HG03045 (cell line): ENCODE data around the gene GPALPP1.
"Not testable (repeated sequence)": the region's sequence is repeated elsewhere in the genome, so short reads cannot be mapped to it uniquely, and the experiment has no call there.

ENCODE experiments used
- ATAC-seq: cut with Tn5 transposase; IDR thresholded peaks from one replicate; pipeline ENCODE4 v1.9.1; 2021; ENCODE audit warnings: mild to moderate bottlenecking, moderate library complexity; ENCODE audit not compliant: unreplicated experiment

GPALPP1 gene

GRCh38 chr13:44989071-44989889 is at the start of gene GPALPP1, which contains the start of gene NUFIP1:
Gene GPALPP1 (plus strand): TSS chr13:44989538. CDS start chr13:44989655, 117 bp downstream.
Gene NUFIP1 (minus strand): TSS chr13:44989471. CDS start chr13:44989436, 35 bp downstream.
- ATAC-seq = peak; percentile 97

GRCh38 chr13:44943411-44943810 is 45.9 kb upstream of the GPALPP1 start:
- ATAC-seq = not testable (repeated sequence)

DNA sequence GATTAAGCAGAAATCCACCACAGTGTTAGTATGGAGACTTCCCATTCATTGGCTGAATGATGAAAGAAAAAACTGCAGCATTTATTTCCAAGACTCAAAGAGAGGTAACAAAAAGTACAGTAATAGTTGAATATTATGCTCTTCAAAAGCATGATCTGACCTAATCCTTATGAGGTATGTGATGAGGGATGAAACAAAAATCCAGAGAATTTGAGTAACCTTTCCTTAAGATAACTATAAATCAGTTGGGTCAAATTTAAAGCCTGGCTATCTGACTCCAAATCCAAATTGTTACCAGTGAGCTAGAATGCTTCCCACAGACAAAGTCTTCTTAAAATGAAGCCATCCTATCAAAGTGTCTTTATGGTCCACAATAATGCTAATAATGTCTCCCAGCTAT is 38.2 kb upstream of the GPALPP1 start:
- no peak for ATAC-seq

DNA sequence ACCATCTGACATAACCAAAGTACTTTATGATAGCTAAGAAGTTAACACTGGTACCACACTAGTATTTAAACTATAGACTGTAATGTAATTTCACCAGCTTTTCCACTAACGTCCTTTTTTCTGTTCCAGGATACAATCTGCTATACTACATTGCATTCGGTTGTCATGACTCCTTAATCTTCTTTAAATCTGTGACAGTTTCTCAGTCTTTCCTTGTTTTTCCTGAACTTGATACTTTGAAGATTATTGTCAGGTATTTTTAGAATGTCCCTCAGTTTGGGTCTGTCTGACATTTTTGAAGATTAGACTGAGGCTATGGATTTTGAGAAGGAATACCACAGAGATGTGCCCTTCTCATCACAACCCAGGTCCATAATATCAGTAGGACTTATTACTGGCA is 36.7 kb upstream of the GPALPP1 start:
- no peak for ATAC-seq

DNA sequence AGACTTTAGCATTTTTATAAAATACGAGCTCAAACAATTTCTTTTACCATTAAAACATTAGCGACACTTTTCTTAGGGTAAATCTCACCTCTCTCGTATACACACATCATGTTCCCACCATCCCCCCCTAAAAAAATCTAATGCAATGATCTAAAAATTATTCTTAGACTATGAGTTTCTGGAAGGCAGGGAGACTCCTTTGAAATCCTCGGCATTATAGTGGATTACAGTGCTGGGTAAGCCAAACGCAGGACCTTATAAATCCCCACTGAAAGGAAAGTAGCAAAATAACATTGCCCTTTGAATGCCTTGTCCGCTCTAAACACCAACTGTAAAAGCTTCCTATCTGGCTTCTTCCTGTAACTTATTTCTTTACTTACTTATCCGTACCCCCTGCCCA is 35.1 kb upstream of the GPALPP1 start:
- no peak for ATAC-seq

DNA sequence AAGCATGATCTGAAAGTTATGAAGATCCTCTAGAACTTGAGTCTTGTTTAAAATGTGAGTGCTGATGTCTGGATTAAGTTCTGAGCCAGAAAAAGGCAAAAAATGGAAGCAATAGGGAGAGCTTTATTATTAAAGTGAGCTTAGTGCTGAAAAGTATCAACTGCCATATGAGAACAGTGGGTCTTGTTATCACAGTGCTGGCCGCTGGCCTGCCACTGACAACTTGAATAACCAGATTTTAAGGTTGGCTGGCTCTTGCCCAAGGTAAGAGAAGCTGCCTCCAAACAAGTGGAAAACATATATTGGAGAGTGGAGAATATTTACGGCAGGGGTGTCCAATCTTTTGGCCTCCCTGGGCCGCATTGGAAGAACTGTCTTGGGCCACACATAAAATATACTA is 33.9 kb upstream of the GPALPP1 start:
- ATAC-seq = no peak

DNA sequence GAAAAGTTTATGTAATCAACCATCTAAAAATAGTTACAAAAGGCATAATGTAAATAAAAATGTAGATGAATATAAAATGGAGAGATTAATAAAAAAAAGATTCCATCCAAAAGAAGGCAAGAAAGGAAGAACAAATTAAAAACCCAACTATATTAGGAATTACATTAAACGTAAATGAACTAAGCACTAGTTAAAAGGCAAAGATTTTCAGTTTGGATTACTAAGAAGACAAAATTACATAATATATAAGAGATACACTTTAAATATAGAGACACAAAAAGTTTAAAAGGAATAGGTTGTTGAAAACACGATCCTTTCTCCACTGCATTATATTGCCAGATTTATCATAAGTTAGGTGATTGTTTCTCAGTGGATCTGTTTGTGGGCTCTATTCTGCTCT is 27.3 kb upstream of the GPALPP1 start:
- ATAC-seq = no peak

GRCh38 chr13:44967704-44968433 is 21.5 kb upstream of the GPALPP1 start:
- ATAC-seq = no peak

DNA sequence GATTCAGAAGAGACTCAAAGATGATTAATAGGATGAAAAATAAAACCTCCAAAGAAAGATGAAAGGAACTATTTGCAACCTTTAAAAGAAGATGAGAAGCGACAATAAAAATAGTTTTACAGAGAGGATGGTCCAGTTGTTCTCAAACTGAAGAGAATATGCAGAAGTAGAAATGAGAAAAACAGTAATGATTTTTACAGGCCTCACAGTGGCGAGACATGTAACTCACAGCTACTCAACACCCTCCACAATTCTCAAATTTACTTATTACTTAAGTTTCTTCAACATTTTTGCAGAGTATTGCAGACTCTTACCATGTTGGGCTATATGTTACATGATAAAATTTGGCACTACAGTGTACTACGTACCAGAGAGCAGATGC is 20.9 kb upstream of the GPALPP1 start:
- ATAC-seq = no peak

GRCh38 chr13:44969551-44970484 is 19.5 kb upstream of the GPALPP1 start:
- ATAC-seq = no peak

GRCh38 chr13:44971656-44972595 is 17.4 kb upstream of the GPALPP1 start:
- no peak for ATAC-seq

DNA sequence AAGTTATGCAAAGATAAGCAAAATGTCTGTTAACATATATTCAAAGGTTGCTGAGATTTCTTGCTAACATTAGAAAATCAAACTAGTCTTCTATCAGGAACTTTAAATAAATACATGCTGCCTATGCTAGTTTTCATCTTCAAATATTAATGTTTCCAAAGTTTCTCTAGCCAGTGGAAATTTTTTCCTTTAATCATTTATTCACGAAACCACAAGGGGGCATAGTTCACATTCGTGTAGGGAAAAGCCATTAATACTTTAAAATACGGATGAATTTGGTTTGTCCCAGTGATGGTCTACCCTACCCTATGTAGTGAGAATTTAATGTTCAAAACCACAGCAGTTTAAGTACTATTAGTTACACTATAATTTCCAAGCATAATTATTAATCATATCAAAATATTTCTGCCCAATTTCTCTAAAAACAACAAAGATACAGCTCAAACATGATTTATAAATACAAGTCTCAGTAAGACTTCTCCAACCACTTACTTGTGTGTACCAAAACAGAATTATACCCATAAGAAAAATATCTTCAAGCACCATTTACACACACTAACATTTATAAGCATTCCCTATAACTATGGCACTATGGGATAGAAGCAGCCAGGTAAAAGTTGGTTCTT is 16.3 kb upstream of the GPALPP1 start:
- ATAC-seq = no peak

DNA sequence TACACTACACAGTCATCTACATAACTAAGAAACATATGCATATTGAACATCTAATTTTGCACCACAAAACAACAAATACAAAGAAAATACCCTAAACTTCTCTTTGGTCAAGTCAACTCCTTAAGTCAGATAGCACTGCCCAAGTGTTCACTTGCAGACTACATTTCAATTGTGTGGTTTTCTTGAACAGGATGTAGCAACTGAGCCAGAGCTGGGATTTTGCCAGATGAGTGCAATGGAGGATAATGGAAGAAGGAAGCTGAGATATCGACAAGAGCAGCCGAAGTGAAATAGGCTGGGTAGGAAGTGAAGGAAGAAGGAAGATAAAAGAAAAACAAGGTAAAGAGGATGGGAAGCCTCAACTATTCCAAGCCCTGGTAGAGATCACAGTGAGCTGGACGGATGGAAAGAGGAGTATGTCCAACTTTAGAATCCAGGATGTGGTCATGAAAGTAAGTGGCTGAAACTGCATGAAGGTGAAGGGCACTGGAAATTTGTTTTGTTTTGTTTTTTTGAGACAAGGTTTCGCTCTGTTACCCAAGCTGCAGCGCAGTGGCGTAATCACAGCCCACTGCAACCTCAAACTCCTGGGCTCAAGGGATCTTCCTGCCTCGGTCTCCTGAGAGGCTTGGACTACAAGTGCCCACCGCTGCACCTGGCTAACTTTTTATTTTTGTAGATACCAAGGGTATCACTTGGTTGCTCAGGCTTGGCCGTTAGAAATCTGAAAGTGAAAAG is 15.1 kb upstream of the GPALPP1 start:
- ATAC-seq = peak; percentile 49

GRCh38 chr13:44976196-44976595 is 13.1 kb upstream of the GPALPP1 start:
- ATAC-seq = no peak

GRCh38 chr13:44976949-44977583 is 12.3 kb upstream of the GPALPP1 start:
- ATAC-seq = no peak

GRCh38 chr13:44978328-44978727 is 11.0 kb upstream of the GPALPP1 start:
- no peak for ATAC-seq

DNA sequence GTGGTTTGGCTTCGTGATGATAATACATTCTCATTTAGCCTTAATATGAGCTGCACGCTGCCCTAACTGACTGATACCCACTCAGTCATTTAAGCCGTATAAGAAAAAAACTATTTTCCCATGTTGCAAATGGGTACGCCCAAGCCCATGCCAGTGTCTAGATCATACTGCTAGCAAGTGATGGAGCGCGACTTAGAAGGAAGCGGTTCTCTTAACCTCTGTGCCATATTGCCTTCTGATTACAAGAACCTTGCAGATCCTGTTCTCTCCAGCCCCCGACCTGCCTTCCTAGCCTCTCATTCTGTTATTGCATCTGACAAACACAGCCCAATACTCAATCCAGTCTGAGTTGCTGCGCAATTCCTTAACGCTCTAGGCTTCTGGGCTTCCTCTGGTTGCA is 603 bp downstream of the GPALPP1 start:
- ATAC-seq = peak; percentile 6

DNA sequence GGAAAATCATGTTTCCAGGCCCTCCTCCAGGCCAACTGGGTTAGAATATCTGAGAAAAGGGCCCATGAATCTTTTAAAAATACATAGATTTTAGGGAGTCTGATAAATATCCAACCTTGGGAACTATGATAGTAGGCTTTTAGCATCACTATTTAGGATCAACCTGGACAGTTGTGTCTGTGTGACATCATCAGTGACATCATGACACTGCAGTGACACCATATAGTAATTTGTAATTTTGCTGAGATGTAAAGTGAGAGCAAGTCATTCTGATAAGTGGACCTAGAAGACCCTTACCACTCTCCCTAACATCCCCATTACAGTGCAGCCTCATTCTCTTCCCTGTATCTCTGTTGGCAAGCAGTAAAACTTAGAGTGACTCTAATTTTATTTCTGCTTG is 14.1 kb downstream of the GPALPP1 start:
- ATAC-seq = no peak
